ENCODE results near the gene ENG. TPM values are rescaled to one million over a fixed set of nuclear protein-coding genes. Genes with fewer than 3 reads are reported as not detected.

ENG gene
- total and polyA plus RNA-seq, 8 donors = 4.0 to 58.5 (median 25.2) TPM

DNA sequence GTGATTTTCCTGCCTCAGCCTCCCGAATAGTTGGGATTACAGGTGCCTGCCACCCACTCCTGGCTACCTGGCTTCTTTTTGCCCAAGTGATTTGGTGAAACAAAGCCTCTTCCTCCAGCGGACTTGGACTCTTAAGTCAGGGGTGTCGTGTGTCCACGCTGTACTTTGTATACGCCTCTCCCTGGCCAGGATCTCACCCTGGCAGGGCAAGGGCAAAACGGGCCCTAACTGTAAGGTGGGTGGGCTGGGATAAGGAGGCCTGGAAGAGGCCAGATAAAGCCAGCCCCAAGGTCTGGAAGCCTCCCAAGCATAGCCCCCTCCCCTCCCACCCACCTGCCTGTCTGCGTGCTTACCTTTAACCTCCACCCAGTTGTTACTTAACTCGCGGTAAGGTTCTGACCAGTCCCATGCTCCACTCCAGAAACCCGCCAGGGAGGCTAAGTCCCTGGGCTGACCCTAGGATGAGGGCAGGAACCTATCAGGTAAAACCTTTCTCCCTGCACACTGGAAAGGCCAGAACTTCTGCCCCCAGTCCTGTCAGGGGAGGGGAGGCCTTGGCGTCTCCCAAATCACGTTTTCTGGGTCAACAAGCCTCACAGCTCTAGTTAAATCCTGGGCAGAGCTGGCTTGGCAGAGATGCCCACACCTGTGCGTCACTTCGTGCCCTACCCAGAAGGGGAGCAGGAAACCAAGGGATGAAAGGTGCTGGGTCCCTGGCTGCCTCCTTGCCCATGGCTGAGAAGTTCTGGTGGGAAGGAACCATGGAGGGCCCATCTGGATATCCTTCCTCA lies 60.3 kb downstream of the ENG start:
- intact Hi-C loops (cut with DNase I; ENCODE audit: low total_unique reads) = no loop called here
- H3K9me3 ChIP-seq = no peaks in the 10 kb centered on the region
- peak in 1 of 2 donors; percentile 66 for DNase-seq
- peaks cover 32 to 51% (median 36%) of the 10 kb centered on the region in 4 donors for H3K36me3 ChIP-seq
- TF ChIP-seq POLR2AphosphoS5 (IDR thresholded peaks at IDR 0.05) = peak in 1 of 3 donors; percentile 14
- TF ChIP-seq, protein P1, sequence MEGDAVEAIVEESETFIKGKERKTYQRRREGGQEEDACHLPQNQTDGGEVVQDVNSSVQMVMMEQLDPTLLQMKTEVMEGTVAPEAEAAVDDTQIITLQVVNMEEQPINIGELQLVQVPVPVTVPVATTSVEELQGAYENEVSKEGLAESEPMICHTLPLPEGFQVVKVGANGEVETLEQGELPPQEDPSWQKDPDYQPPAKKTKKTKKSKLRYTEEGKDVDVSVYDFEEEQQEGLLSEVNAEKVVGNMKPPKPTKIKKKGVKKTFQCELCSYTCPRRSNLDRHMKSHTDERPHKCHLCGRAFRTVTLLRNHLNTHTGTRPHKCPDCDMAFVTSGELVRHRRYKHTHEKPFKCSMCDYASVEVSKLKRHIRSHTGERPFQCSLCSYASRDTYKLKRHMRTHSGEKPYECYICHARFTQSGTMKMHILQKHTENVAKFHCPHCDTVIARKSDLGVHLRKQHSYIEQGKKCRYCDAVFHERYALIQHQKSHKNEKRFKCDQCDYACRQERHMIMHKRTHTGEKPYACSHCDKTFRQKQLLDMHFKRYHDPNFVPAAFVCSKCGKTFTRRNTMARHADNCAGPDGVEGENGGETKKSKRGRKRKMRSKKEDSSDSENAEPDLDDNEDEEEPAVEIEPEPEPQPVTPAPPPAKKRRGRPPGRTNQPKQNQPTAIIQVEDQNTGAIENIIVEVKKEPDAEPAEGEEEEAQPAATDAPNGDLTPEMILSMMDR (IDR thresholded peaks at IDR 0.05) = no peak
- 28 to 58% (median 35%) methylated on average over 6 to 14 of the region's 14 CpGs for WGBS, 5 donors
- no peaks in the 10 kb centered on the region for H3K27me3 ChIP-seq
- H3K4me1 ChIP-seq = peaks cover 38 to 87% (median 52%) of the 10 kb centered on the region in 4 donors
- H3K4me3 ChIP-seq = no peak overlapping the region
- peak overlapping the region; percentile 61 to 82 (median 71) for H3K27ac ChIP-seq

DNA sequence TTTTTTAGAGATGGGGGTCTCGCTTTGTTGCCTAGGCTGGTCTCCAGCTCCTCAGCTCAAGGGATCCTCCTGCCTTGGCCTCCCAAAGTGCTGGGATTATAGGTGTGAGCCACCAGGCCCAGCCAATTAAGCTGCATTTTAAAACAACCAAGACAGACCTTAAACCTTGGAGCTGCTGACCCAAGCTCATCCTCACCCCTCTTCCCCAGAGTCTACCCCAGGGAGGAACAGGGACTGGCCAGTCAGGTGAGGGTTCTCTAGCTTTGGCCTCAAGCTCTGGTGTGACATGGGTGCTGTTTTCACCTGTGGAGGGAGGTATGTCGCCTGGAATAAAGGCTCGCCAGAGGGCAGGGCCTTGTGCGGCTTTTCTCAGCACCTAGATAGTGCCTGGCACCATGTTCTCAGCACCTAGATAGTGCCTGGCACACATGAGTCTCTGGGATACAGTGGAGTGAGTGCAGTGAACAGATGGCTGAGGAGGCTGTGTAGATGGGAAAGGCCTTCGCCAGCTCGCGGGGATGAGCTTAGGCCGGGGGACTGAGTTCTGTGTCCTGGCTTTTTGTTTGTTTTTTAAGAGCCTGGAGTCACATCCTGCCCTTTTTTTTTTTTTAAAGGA lies 61.3 kb downstream of the ENG start:
- WGBS, 5 donors = 37 to 57% (median 49%) methylated on average over 8 of the region's 8 CpGs
- Histone ChIP-seq H3K4me3 (no peak overlapping the region), H3K27ac (peak overlapping the region; percentile 28 to 82 (median 71)), H3K36me3 (peaks cover 42 to 61% (median 46%) of the 10 kb centered on the region in 4 donors), H3K4me1 (peaks cover 38 to 89% (median 55%) of the 10 kb centered on the region in 4 donors), H3K27me3 (no peaks in the 10 kb centered on the region), H3K9me3 (no peaks in the 10 kb centered on the region)
- no peak for TF ChIP-seq EP300 (IDR thresholded peaks at IDR 0.05)
- TF ChIP-seq, protein P1 (IDR thresholded peaks at IDR 0.05) = no peak
- peak in 1 of 3 donors; percentile 37 for TF ChIP-seq POLR2AphosphoS5 (IDR thresholded peaks at IDR 0.05)
- TF ChIP-seq POLR2A (IDR thresholded peaks at IDR 0.05) = no peak
- peak; percentile 47 to 48 for DNase-seq
- intact Hi-C loops (cut with DNase I; ENCODE audit: low total_unique reads) = no loop called here

DNA sequence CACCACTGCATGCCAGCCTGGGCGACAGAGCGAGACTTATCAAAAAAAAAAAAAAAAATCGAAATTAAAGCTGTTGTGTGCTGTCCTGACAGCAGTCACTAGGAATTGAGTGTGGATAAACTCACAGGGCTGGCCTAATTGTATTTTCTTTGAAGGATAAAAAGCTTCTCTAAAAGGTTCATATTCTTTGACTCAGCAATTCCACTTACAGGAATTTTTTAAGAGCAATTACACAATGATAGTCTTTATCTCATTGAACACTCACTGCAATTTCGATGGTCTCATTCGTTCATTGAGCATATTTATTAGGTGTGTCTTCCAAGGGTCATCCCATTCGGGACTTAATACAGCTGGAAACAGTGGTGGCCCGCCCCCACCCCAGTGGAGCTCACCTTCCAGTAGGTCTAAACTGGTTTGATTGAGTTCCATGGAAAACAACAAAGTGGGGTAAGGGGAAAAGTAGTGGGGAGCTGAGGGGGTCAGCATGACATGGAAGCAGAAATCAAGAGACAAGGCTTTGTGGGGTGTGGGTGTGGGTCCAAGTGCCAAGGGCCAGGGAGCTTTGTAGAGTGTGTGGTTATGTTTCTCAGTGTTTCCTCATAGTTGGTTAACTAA lies 61.9 kb downstream of the ENG start:
- H3K9me3 ChIP-seq = no peaks in the 10 kb centered on the region
- WGBS, 5 donors = 73 to 85% (median 78%) methylated on average over 7 of the region's 7 CpGs
- peaks cover 34 to 89% (median 59%) of the 10 kb centered on the region in 4 donors for H3K4me1 ChIP-seq
- H3K36me3 ChIP-seq = peaks cover 48 to 67% (median 52%) of the 10 kb centered on the region in 4 donors
- TF ChIP-seq, protein P1 (IDR thresholded peaks at IDR 0.05) = no peak
- no peak for TF ChIP-seq POLR2AphosphoS5 (IDR thresholded peaks at IDR 0.05)
- no peak for DNase-seq
- no peaks in the 10 kb centered on the region for H3K27me3 ChIP-seq
- no peak overlapping the region for H3K4me3 ChIP-seq
- H3K27ac ChIP-seq = peak overlapping the region in 4 of 5 donors; percentile 61 to 82 (median 74)
- intact Hi-C loops (cut with DNase I; ENCODE audit: low total_unique reads) = no loop called here

DNA sequence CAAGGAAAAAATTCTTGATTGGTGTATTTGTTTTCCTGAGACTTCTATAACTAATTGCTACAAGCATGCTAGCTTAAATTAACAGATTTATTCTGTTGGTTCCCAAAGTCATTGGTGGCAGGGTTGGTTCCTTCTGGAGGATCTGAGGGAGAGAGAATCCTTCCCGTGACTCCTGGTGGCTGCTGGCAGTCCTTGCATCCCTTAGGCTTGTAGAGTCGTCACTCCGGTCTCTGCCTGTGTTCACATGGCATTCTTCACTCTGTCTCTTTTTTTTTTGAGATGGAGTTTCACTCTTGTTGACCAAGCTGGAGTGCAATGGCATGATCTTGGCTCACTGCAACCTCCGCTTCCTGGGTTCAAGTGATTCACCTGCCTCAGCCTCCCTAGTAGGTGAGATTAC lies 63.4 kb downstream of the ENG start:
- Histone ChIP-seq H3K4me1 (peaks cover 31 to 86% (median 60%) of the 10 kb centered on the region in 4 donors), H3K27me3 (no peaks in the 10 kb centered on the region), H3K36me3 (peaks cover 56 to 73% (median 58%) of the 10 kb centered on the region in 4 donors), H3K27ac (no peak overlapping the region), H3K9me3 (no peaks in the 10 kb centered on the region), H3K4me3 (no peak overlapping the region)
- WGBS, 5 donors = 81 to 90% (median 83%) methylated on average over 4 of the region's 4 CpGs
- no peak for TF ChIP-seq EP300 (IDR thresholded peaks at IDR 0.05)
- no peak for TF ChIP-seq POLR2AphosphoS5 (IDR thresholded peaks at IDR 0.05)
- TF ChIP-seq POLR2A (IDR thresholded peaks at IDR 0.05) = no peak
- TF ChIP-seq, protein P1 (IDR thresholded peaks at IDR 0.05) = no peak
- DNase-seq = no peak
- intact Hi-C loops (cut with DNase I; ENCODE audit: low total_unique reads) = no loop called here

Measured in stomach (tissue), 9 donors.